Heart left ventricle (tissue), 16 donors: Measurements from ENCODE around the gene EPHA1. TPM values are rescaled to one million over a fixed set of nuclear protein-coding genes. Genes with fewer than 3 reads are reported as not detected.
A peak's percentile ranks its signal among the peaks of the same experiment; 100 is the strongest.
"Not testable (repeated sequence)": the region's sequence is repeated elsewhere in the genome, so short reads cannot be mapped to it uniquely, and the experiment has no call there.

Experiments used
- ATAC-seq, 4 donors: fragments of 200-7000 bp; cut with Tn5 transposase; one replicate each; pipeline ENCODE4 v1.9.1; 2020 to 2022; ENCODE audit warnings: moderate library complexity in 4 of 4, mild to moderate bottlenecking in 3 of 4, moderate number of reproducible peaks in 1 of 4
- DNase-seq, 5 donors: peaks; one replicate each; pipeline ENCODE4 v3.0.0-alpha.2; 2020
- H3K27ac ChIP-seq, 12 donors: fragments of 200-600 bp; sonication (generic) in 4 of 12; one replicate each; pipeline versions ENCODE4 v1.5.0 to v1.8.0; 2016 to 2022; ENCODE audit warnings: mild to moderate bottlenecking in 2 of 12
- H3K27me3 ChIP-seq, 9 donors: fragments of 200-600 bp; sonication (generic) in 2 of 9; one replicate each; pipeline versions ENCODE4 v1.5.1 to v1.8.0; 2016 to 2022; ENCODE audit warnings: mild to moderate bottlenecking in 3 of 9
- H3K36me3 ChIP-seq, 9 donors: fragments of 200-600 bp; sonication (generic) in 2 of 9; one replicate each; pipeline versions ENCODE4 v1.5.0 to v1.8.0; 2018 to 2022; ENCODE audit warnings: mild to moderate bottlenecking in 2 of 9
- H3K4me1 ChIP-seq, 12 donors: fragments of 200-600 bp; sonication (generic) in 4 of 12; one replicate each; pipeline versions ENCODE4 v1.5.0 to v1.8.0; 2016 to 2022; ENCODE audit warnings: mild to moderate bottlenecking in 3 of 12
- H3K4me3 ChIP-seq, 12 donors: fragments of 200-600 bp; sonication (generic) in 4 of 12; one replicate each; pipeline versions ENCODE4 v1.5.0 to v1.8.0; 2017 to 2022; ENCODE audit warnings: mild to moderate bottlenecking in 9 of 12, moderate library complexity in 4 of 12
- H3K9me3 ChIP-seq, 12 donors: fragments of 200-600 bp; sonication (generic) in 4 of 12; one replicate each; pipeline versions ENCODE4 v1.5.0 to v1.8.0; 2016 to 2022; ENCODE audit warnings: mild to moderate bottlenecking in 1 of 12
- CTCF ChIP-seq, 12 donors: fragments of 200-600 bp; sonication (generic) in 4 of 12; IDR thresholded peaks; one replicate each; pipeline versions ENCODE4 v1.5.0 to v1.8.0; 2018 to 2022; ENCODE audit warnings: antibody characterized with exemption in 12 of 12, mild to moderate bottlenecking in 5 of 12
- POLR2A ChIP-seq, 2 donors: fragments of 450-650 bp; IDR thresholded peaks; one replicate each; pipeline ENCODE4 v1.6.1; 2017; ENCODE audit warnings: antibody characterized with exemption in 2 of 2, mild to moderate bottlenecking in 2 of 2, moderate library complexity in 2 of 2
- WGBS, 4 donors: extraction: QIAGEN DNeasy Blood & Tissue Kit in 2 of 4; methylation state at CpG; one replicate each; pipeline versions ENCODE4 v1.1.5 to v1.1.7; 2013 to 2018; 5-methylcytosine and 5-hydroxymethylcytosine counted together
- intact Hi-C, 10 donors: fragments of 100-400 bp; cut with DNase I; formaldehyde crosslinking; loops; one replicate each; pipeline versions ENCODE4 v1.11.1 to v1.14.2; 2022
- polyA plus RNA-seq, 2 donors: library from polyadenylated mRNA; stranded (reverse); fragments of 200-250 nt; gene quantifications; one replicate each; pipeline ENCODE4 v1.2.3, GENCODE V29; 2013
- total RNA-seq, 9 donors: library from RNA; depleted of rRNA in 2 of 9; stranded (reverse); fragments of >200 nt in 2 of 9; fragmentation: NEBNext Ultra II Directional in 3 of 9; extraction: Animal tissue kit (Norgen Biotek cat#: 25700) in 3 of 9; gene quantifications; one replicate each; pipeline versions ENCODE4 v1.1.0 to v1.2.4, GENCODE V29; 2016 to 2023
- donor health status: ischemic (EF 13 %, LVEDD 7.1; RV severe dilation, severe dysfunction).
- donor health status: healthy with polysubstance abuse.
- donor health status: DM: no; HTN: yes; CAD: no.
- donor health status: DM: no; HTN: no; CAD: no.
- donor health status: ischemic (EF 25% LVEDD 6.9; RV normal size, moderate dysfunction).
- donor health status: ischemic (EF 25% LVEDD 5.7; RV mildly dilated, moderate dysfunction).
- donor health status: healthy.
- donor health status: DM: yes; HTN: yes; CAD: no.
- donor health status: ischemic (EF 35%, LVEDD 5.7; RV mildly dilated, moderate dysfunction).
- donor health status: nonischemic (EF 11% LVEDD 7.7; RV severe dilation, severe dysfunction).
- donor health status: DM: yes; HTN: yes; CAD: no.
- donor health status: PGD.
- donor health status: ischemic (EF 29% LVEDD 5.4; RV normal size, mild dysfunction).
- donor health status: nonischemic (EF 23%, LVEDD 6.1; RV moderate dilation, normal function).

Gene EPHA1
- total and polyA plus RNA-seq, 11 donors: 0.04 to 0.51 (median 0.27) TPM; not detected in 7

GRCh38 chr7:143415742-143416397 lies 7.2 kb upstream of the EPHA1 start:
- H3K27ac ChIP-seq: no peak overlapping the region
- peaks cover 0 to 4% (median 0%) of the 10 kb centered on the region in 12 donors for H3K9me3 ChIP-seq
- H3K36me3 ChIP-seq: no peaks in the 10 kb centered on the region
- H3K4me3 ChIP-seq: no peak overlapping the region
- no peak for DNase-seq
- H3K4me1 ChIP-seq: peaks cover 0 to 32% (median 0%) of the 10 kb centered on the region in 12 donors
- 82 to 89% (median 85%) methylated on average over 8 of the region's 8 CpGs for WGBS, 4 donors
- no peak for ATAC-seq
- TF ChIP-seq CTCF (IDR thresholded peaks at IDR 0.05): no peak
- TF ChIP-seq POLR2A (IDR thresholded peaks at IDR 0.05): no peak
- intact Hi-C loops: loop anchor here (1.0 to 10.0 kb wide), 15 partner anchors 34 to 176 kb away; partner anchors contain the start of genes ZYX (in 3 of the 10), FAM131B (in 2 of the 10) and CLCN1 (in 1 of the 10)
- peaks cover 0 to 37% (median 0%) of the 10 kb centered on the region in 9 donors for H3K27me3 ChIP-seq

- peaks cover 0 to 38% (median under 1%) of the 10 kb centered on the region in 12 donors for H3K4me1 ChIP-seq
- H3K27me3 ChIP-seq: peaks cover 0 to 37% (median 0%) of the 10 kb centered on the region in 9 donors
- not testable (repeated sequence) for H3K9me3 ChIP-seq, ATAC-seq, H3K36me3 ChIP-seq, H3K4me3 ChIP-seq, H3K27ac ChIP-seq, DNase-seq
- intact Hi-C loops: loop anchor here in 8 of 10 donors (2.0 to 10.0 kb wide), 10 partner anchors 33 to 174 kb away; partner anchors contain the start of genes FAM131B (in 2 of the 8), CLCN1 (in 1 of the 8) and ZYX (in 1 of the 8)
- WGBS, 4 donors: 84 to 90% (median 88%) methylated on average over 7 of the region's 7 CpGs
Measured at GRCh38 chr7:143415209-143415608, 6.6 kb upstream of the EPHA1 start.

- Histone ChIP-seq H3K9me3 (no peaks in the 10 kb centered on the region), H3K27me3 (peaks cover 0 to 39% (median 0%) of the 10 kb centered on the region in 9 donors), H3K27ac (peak overlapping the region in 1 of 12 donors; percentile 74), H3K4me3 (no peak overlapping the region), H3K4me1 (peaks cover 0 to 59% (median 13%) of the 10 kb centered on the region in 12 donors), H3K36me3 (no peaks in the 10 kb centered on the region)
- DNase-seq (no peak), ATAC-seq (no peak)
- WGBS, 4 donors: 93% methylated on average over 8 of the region's 8 CpGs
- intact Hi-C loops: loop anchor here in 7 of 10 donors (10.0 kb wide), 4 partner anchors 48 to 108 kb away; partner anchors contain the start of genes FAM131B (in 2 of the 7) and CLCN1 (in 1 of the 7)
- TF ChIP-seq POLR2A (IDR thresholded peaks at IDR 0.05): no peak
- TF ChIP-seq CTCF (IDR thresholded peaks at IDR 0.05): no peak
Measured at GRCh38 chr7:143413123-143413522, 4.5 kb upstream of the EPHA1 start.

GRCh38 chr7:143411976-143412708 lies 3.5 kb upstream of the EPHA1 start:
- H3K27me3 ChIP-seq: peaks cover 0 to 30% (median 0%) of the 10 kb centered on the region in 9 donors
- peak in 1 of 5 donors; percentile 23 for DNase-seq
- 63 to 75% (median 70%) methylated on average over 5 of the region's 5 CpGs for WGBS, 4 donors
- intact Hi-C loops: loop anchor here in 7 of 10 donors (10.0 kb wide), 4 partner anchors 47 to 107 kb away; partner anchors contain the start of genes FAM131B (in 2 of the 7) and CLCN1 (in 1 of the 7)
- no peak overlapping the region for H3K4me3 ChIP-seq
- no peaks in the 10 kb centered on the region for H3K9me3 ChIP-seq
- TF ChIP-seq CTCF (IDR thresholded peaks at IDR 0.05): no peak
- TF ChIP-seq POLR2A (IDR thresholded peaks at IDR 0.05): no peak
- ATAC-seq: no peak
- peaks cover 0 to 69% (median 13%) of the 10 kb centered on the region in 12 donors for H3K4me1 ChIP-seq
- no peaks in the 10 kb centered on the region for H3K36me3 ChIP-seq
- H3K27ac ChIP-seq: no peak overlapping the region
